Gastrocnemius medialis (tissue), 4 donors: ENCODE measurements around the gene PDE5A. TPM values are rescaled to one million over a fixed set of nuclear protein-coding genes. Genes with fewer than 3 reads are reported as not detected.

Experiments used
- ATAC-seq, 2 donors: fragments of 150-250 bp; one replicate each; pipeline ENCODE4 v1.9.1; 2016
- DNase-seq, 2 donors: peaks; one replicate each; pipeline ENCODE4 v3.0.0-alpha.2; 2019
- H3K27ac ChIP-seq, 4 donors: fragments of 200-600 bp; sonication (generic); 1 replicate in 1 of 4; 2 replicates in 3 of 4; pipeline ENCODE4 v1.5.1; 2016 to 2018; ENCODE audit warnings: mild to moderate bottlenecking in 2 of 4, moderate library complexity in 1 of 4
- H3K27me3 ChIP-seq, 3 donors: fragments of 200-600 bp; sonication (generic) in 2 of 3; 1 replicate in 1 of 3; 2 replicates in 2 of 3; pipeline versions ENCODE4 v1.5.1 to v1.6.0; 2016 to 2019; ENCODE audit warnings: mild to moderate bottlenecking in 1 of 3, moderate library complexity in 1 of 3
- H3K36me3 ChIP-seq, 2 donors: fragments of 200-600 bp; sonication (generic) in 1 of 2; one replicate each; pipeline ENCODE4 v1.5.1; 2017 to 2018
- H3K4me1 ChIP-seq, 2 donors: fragments of 200-600 bp; sonication (generic) in 1 of 2; one replicate each; pipeline ENCODE4 v1.5.1; 2016 to 2017; ENCODE audit warnings: mild to moderate bottlenecking in 2 of 2
- H3K4me3 ChIP-seq, 4 donors: fragments of 200-600 bp; sonication (generic) in 3 of 4; 1 replicate in 1 of 4; 2 replicates in 3 of 4; pipeline ENCODE4 v1.5.1; 2016 to 2019; ENCODE audit warnings: mild to moderate bottlenecking in 2 of 4
- H3K9me3 ChIP-seq, 3 donors: fragments of 200-600 bp; sonication (generic) in 2 of 3; 1 replicate in 1 of 3; 2 replicates in 2 of 3; pipeline ENCODE4 v1.5.1; 2016 to 2019
- CTCF ChIP-seq, 5 experiments: fragments of 450-650 bp in 3 of 5; fragments of 200-600 bp in 2 of 5; sonication (generic) in 2 of 5; IDR thresholded peaks in 4 of 5; conservative IDR thresholded peaks in 1 of 5; 1 replicate in 4 of 5; 2 replicates in 1 of 5; pipeline ENCODE4 v1.5.1; 2016 to 2019; ENCODE audit warnings: antibody characterized with exemption in 5 of 5, mild to moderate bottlenecking in 3 of 5, moderate library complexity in 3 of 5
- POLR2A ChIP-seq, 2 donors: fragments of 450-650 bp; IDR thresholded peaks; one replicate each; pipeline ENCODE4 v1.6.1; 2017; ENCODE audit warnings: antibody characterized with exemption in 2 of 2, mild to moderate bottlenecking in 2 of 2, moderate library complexity in 2 of 2
- in situ Hi-C, 4 donors: fragments of 200-750 bp; cut with MboI; loops; one replicate each; pipeline versions ENCODE4 v1.15.0 to v1.8.0; 2017; ENCODE audit warnings: low sequenced_read_pairs in 4 of 4
- intact Hi-C: fragments of 100-400 bp; cut with DNase I; formaldehyde crosslinking; loops from one replicate; pipeline ENCODE4 v1.15.1; 2023; ENCODE audit warnings: low total_unique reads
- total RNA-seq, 4 donors: library from RNA; depleted of rRNA; stranded (reverse); fragments of >200 nt; gene quantifications; one replicate each; pipeline versions ENCODE4 v1.1.0 to v1.2.3, GENCODE V29; 2016

The PDE5A gene
- total RNA-seq, 4 donors from 2014 or later = 5.5 to 9.9 (median 6.0) TPM

DNA sequence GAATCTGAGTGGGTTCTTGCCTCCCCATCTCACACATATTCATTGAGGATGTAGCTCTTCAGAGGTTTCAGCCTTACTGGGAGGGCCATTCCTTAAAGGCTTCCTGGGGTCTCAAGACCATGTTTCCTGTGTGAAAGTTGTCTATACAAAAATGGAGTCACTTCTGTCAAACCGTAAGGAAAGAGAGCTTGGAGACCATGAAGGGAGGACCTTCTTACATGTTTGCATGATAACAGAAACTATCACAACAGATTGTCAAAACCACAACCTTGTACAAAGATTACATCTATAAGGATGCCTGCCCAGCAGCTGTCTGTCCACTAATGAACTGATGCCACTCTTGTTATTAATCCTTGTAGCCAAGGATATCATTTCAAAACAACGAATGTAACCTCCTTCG is 139.3 kb downstream of the PDE5A start:
- H3K9me3 ChIP-seq = no peaks in the 10 kb centered on the region

DNA sequence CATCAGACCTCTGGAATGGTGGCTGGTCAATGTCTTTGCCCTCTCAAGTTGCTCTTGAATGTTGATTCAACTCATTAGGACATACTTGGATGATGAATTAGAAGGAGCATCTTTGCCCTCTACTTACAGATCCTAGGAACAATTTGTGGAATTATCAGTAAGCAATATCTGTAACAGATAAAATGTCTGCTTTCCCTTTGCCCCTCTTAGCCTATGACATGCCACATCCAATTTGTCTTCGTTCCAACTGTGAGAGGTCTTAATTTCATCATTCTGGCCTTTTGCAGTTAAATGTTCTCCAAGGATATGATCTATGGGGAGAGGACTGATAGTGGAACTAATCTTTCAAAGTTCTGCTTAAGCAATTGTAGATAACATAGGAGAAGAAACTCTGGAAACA is 148.3 kb downstream of the PDE5A start:
- H3K27me3 ChIP-seq = no peaks in the 10 kb centered on the region
- in situ Hi-C loops = no loop called here

More for the DNA sequence above, 139.3 kb downstream of the PDE5A start:
- H3K27ac ChIP-seq = no peak overlapping the region
- no peak for DNase-seq
- no peaks in the 10 kb centered on the region for H3K27me3 ChIP-seq
- intact Hi-C loops (no loop called here), in situ Hi-C loops (no loop called here)
- H3K36me3 ChIP-seq = peaks cover 0 to 6% of the 10 kb centered on the region in 2 donors
- H3K4me1 ChIP-seq = no peaks in the 10 kb centered on the region
- no peak overlapping the region for H3K4me3 ChIP-seq
- no peak for ATAC-seq
- TF ChIP-seq CTCF (IDR thresholded peaks at IDR 0.05 in 4 of 5, conservative IDR thresholded peaks at IDR 0.05 in 1 of 5) (no peak), POLR2A (IDR thresholded peaks at IDR 0.05) (no peak)

DNA sequence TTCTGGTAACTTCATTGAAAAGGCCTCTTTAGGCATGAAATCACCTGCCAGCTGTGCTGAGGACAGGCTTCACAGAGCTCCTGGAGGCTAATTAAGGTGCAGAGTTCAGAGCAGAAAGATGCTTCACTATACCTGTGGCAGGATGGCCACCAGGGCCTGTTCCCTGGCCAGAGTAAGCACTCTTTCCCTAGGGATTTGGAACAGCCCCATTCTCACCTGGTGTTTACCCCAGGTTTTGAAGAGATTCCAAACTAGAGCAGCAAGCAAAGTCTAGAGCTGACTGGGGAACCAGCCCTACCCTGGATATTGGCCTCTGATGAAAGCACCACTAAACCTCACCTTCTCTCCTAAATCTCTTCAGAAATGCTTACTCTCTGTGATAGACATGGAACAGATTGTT is 148.8 kb downstream of the PDE5A start:
- no peak for TF ChIP-seq CTCF (IDR thresholded peaks at IDR 0.05 in 4 of 5, conservative IDR thresholded peaks at IDR 0.05 in 1 of 5)
- TF ChIP-seq POLR2A (IDR thresholded peaks at IDR 0.05) = no peak
- Histone ChIP-seq H3K4me3 (no peak overlapping the region), H3K27me3 (no peaks in the 10 kb centered on the region), H3K9me3 (no peaks in the 10 kb centered on the region), H3K4me1 (no peaks in the 10 kb centered on the region), H3K36me3 (peaks cover 0 to 9% of the 10 kb centered on the region in 2 donors), H3K27ac (no peak overlapping the region)
- in situ Hi-C loops (no loop called here), intact Hi-C loops (no loop called here)
- no peak for ATAC-seq
- no peak for DNase-seq

More for the DNA sequence above, 148.3 kb downstream of the PDE5A start:
- H3K9me3 ChIP-seq = no peaks in the 10 kb centered on the region
- no peak for DNase-seq
- no peak for ATAC-seq
- no peaks in the 10 kb centered on the region for H3K4me1 ChIP-seq
- H3K4me3 ChIP-seq = no peak overlapping the region
- TF ChIP-seq POLR2A (IDR thresholded peaks at IDR 0.05) (no peak), CTCF (IDR thresholded peaks at IDR 0.05 in 4 of 5, conservative IDR thresholded peaks at IDR 0.05 in 1 of 5) (no peak)
- no peak overlapping the region for H3K27ac ChIP-seq
- intact Hi-C loops = no loop called here
- H3K36me3 ChIP-seq = peaks cover 0 to 9% of the 10 kb centered on the region in 2 donors

DNA sequence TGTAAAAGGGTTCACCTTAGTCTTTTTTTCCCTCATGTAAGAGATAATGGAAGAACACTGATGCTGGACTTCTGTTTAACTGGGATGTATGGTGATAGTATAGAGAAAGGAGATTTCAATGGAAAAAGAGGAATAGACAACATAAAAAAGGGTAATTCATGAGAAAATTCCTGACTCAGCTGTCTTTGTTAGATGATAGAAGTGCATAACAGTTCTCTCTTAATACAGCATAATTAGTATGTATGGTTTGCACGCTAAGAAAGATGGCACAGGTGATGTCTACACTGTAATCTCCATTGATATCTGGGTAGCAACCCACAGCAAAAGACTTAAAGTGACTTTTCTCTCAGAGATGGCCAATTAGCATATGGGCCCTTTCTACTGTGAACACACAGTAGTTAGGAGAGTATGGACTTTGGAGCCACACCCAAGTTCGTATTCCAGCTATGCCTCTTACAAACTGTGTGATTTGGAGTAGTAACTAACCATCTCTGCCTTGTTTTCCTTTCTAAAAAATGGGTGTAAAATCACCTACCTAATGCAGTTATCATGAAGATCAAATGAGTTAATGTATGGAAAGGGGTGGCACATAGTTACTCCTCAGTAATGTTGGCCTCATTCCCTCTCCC is 149.3 kb downstream of the PDE5A start:
- no peak overlapping the region for H3K27ac ChIP-seq
- H3K4me3 ChIP-seq = no peak overlapping the region
- in situ Hi-C loops = no loop called here
- TF ChIP-seq CTCF (IDR thresholded peaks at IDR 0.05 in 4 of 5, conservative IDR thresholded peaks at IDR 0.05 in 1 of 5) (no peak), POLR2A (IDR thresholded peaks at IDR 0.05) (no peak)
- peaks cover 0 to 9% of the 10 kb centered on the region in 2 donors for H3K36me3 ChIP-seq
- no peak for ATAC-seq
- intact Hi-C loops = no loop called here
- no peaks in the 10 kb centered on the region for H3K9me3 ChIP-seq
- H3K27me3 ChIP-seq = no peaks in the 10 kb centered on the region
- no peaks in the 10 kb centered on the region for H3K4me1 ChIP-seq
- DNase-seq = no peak
